Measurements from ENCODE around the gene BRPF3. TPM values are rescaled to one million over a fixed set of nuclear protein-coding genes. Genes with fewer than 3 reads are reported as not detected.

The BRPF3 gene
- total and polyA plus RNA-seq, 11 donors: 8.2 to 29.1 (median 17.6) TPM

DNA sequence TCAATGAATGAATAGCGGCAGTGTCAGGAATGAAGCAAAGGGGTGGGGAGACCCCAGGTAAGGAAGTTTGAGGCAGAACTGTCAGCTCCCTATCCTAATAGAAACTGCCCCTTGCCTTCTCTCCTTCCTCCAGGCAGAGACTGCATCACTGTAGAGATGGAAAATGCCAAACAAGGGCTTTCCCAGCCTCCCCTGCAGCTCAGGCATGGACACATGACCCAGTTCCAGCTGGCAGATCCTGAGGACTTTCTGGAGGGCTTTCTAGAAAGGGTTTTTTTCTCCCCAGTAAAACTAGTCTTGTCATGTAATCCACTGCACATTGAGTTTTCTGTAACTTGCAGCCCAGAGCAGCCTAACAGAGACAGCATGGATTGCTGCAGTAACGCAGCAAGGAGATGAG lies 55.5 kb downstream of the BRPF3 start:
- H3K27me3 ChIP-seq: no peaks in the 10 kb centered on the region
- H3K4me1 ChIP-seq: peaks cover 0 to 23% (median 0%) of the 10 kb centered on the region in 12 donors
- 89 to 98% (median 90%) methylated on average over 2 of the region's 2 CpGs for WGBS, 4 donors
- no peak overlapping the region for H3K27ac ChIP-seq
- intact Hi-C loops (cut with DNase I): no loop called here
- H3K4me3 ChIP-seq: no peak overlapping the region
- ATAC-seq: no peak
- TF ChIP-seq, protein P1, sequence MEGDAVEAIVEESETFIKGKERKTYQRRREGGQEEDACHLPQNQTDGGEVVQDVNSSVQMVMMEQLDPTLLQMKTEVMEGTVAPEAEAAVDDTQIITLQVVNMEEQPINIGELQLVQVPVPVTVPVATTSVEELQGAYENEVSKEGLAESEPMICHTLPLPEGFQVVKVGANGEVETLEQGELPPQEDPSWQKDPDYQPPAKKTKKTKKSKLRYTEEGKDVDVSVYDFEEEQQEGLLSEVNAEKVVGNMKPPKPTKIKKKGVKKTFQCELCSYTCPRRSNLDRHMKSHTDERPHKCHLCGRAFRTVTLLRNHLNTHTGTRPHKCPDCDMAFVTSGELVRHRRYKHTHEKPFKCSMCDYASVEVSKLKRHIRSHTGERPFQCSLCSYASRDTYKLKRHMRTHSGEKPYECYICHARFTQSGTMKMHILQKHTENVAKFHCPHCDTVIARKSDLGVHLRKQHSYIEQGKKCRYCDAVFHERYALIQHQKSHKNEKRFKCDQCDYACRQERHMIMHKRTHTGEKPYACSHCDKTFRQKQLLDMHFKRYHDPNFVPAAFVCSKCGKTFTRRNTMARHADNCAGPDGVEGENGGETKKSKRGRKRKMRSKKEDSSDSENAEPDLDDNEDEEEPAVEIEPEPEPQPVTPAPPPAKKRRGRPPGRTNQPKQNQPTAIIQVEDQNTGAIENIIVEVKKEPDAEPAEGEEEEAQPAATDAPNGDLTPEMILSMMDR (IDR thresholded peaks at IDR 0.05): no peak
- no peak for TF ChIP-seq POLR2A (IDR thresholded peaks at IDR 0.05)
- no peaks in the 10 kb centered on the region for H3K36me3 ChIP-seq
- DNase-seq: no peak
- peaks cover 0 to 6% (median 0%) of the 10 kb centered on the region in 12 donors for H3K9me3 ChIP-seq

GRCh38 chr6:36263390-36264000 lies 67.0 kb downstream of the BRPF3 start:
- WGBS, 4 donors: 76 to 86% (median 79%) methylated on average over 9 of the region's 9 CpGs
- no peaks in the 10 kb centered on the region for H3K27me3 ChIP-seq
- no peak overlapping the region for H3K27ac ChIP-seq
- intact Hi-C loops (cut with DNase I): no loop called here
- no peak overlapping the region for H3K4me3 ChIP-seq
- ATAC-seq (no peak), DNase-seq (no peak)
- no peak for TF ChIP-seq POLR2A (IDR thresholded peaks at IDR 0.05)
- TF ChIP-seq, protein P1 (IDR thresholded peaks at IDR 0.05): no peak
- no peaks in the 10 kb centered on the region for H3K4me1 ChIP-seq
- no peaks in the 10 kb centered on the region for H3K36me3 ChIP-seq
- H3K9me3 ChIP-seq: peaks cover 0 to 11% (median 1%) of the 10 kb centered on the region in 12 donors

DNA sequence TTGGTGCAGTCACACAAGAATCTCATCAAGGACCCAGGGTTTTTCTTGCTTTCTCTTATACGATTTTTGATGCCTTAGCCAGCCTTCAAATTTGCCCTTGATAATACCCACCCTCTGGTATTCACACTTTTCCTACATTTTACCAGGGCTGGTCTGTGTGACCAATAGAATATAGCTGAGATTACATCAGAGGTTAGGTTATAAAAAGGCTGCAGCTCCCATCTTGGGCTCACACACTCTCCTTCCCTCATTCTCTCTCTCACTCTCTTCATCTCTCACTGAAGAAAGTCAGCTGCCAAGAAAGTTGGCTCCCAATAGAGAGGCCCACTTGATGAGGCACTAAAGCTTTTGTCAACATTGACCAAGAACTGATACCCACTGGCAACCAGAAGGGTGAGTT lies 69.2 kb downstream of the BRPF3 start:
- H3K4me1 ChIP-seq: no peaks in the 10 kb centered on the region
- H3K4me3 ChIP-seq: no peak overlapping the region
- 73 to 83% (median 76%) methylated on average over 1 of the region's 1 CpG for WGBS, 4 donors
- DNase-seq (no peak), ATAC-seq (no peak)
- peaks cover 0 to 11% (median 1%) of the 10 kb centered on the region in 12 donors for H3K9me3 ChIP-seq
- intact Hi-C loops (cut with DNase I): no loop called here
- no peaks in the 10 kb centered on the region for H3K36me3 ChIP-seq
- peaks cover 0 to 13% (median 1%) of the 10 kb centered on the region in 9 donors for H3K27me3 ChIP-seq
- H3K27ac ChIP-seq: no peak overlapping the region
- TF ChIP-seq POLR2A (IDR thresholded peaks at IDR 0.05): no peak
- TF ChIP-seq, protein P1 (IDR thresholded peaks at IDR 0.05): no peak

DNA sequence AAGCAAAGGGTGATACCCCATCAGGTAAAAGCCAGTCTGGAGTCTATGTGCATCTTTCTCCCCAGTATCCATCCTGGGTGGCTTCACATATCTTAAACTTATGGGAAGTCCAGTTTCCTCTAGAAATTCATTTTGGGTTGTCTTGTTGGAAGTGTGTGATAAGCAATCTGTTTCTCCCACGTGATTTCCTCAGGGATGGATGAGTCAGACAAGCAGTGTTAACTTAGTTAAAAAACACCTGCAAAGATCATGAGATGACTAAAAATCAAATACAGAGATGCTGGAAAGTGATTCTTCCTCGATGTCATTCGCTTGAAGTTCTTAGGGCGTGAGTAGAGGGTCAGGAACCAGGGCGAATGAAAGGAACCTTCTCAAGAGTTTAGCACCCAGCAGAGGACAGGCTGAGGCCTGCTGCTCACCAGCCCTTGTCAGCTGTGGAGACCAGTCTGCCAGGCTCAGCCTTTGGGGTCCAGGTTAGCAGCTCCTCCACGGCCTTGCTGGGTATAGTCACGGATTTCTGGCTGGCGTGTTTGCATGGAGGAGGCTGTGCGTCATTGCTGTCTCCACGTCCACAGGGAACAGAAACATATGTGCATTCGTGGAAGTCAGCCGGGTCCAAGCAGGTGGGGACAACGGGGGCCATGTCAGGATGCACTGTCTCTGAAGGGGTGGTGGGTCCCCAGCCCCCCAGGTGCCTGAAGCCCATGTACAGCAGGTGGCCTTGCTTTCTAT lies 70.5 kb downstream of the BRPF3 start:
- H3K27me3 ChIP-seq: peaks cover 0 to 18% (median 4%) of the 10 kb centered on the region in 9 donors
- H3K27ac ChIP-seq: no peak overlapping the region
- H3K9me3 ChIP-seq: peaks cover 0 to 11% (median 1%) of the 10 kb centered on the region in 12 donors
- no peak for TF ChIP-seq POLR2A (IDR thresholded peaks at IDR 0.05)
- TF ChIP-seq, protein P1 (IDR thresholded peaks at IDR 0.05): no peak
- DNase-seq (no peak), ATAC-seq (no peak)
- no peaks in the 10 kb centered on the region for H3K36me3 ChIP-seq
- 85 to 90% (median 87%) methylated on average over 10 to 13 of the region's 13 CpGs for WGBS, 4 donors
- H3K4me1 ChIP-seq: no peaks in the 10 kb centered on the region
- intact Hi-C loops (cut with DNase I): no loop called here
- H3K4me3 ChIP-seq: no peak overlapping the region
